Coronary artery (tissue), 2 donors: Measurements from ENCODE around the gene MT1F.

Experiments
- DNase-seq: peaks from one replicate; pipeline ENCODE4 v3.0.0-alpha.2; 2017; ENCODE audit warnings: low spot score
- H3K27ac ChIP-seq, 2 donors: fragments of 200-600 bp; sonication (generic); one replicate each; pipeline ENCODE4 v1.5.1; 2016 to 2019
- H3K4me3 ChIP-seq: fragments of 200-600 bp; sonication (generic); 2 replicates; pipeline ENCODE4 v1.5.1; 2016; ENCODE audit warnings: mild to moderate bottlenecking, moderate library complexity
- CTCF ChIP-seq: fragments of 200-600 bp; sonication (generic); IDR thresholded peaks from one replicate; pipeline ENCODE4 v1.5.1; 2019; ENCODE audit warnings: antibody characterized with exemption

Gene MT1F

GRCh38 chr16:56626685-56627084 lies 31.1 kb upstream of the MT1F start:
- DNase-seq = peak; percentile 77
- no peak for TF ChIP-seq CTCF
- Histone ChIP-seq H3K27ac (peak overlapping the region; percentile 94 to 96), H3K4me3 (peak overlapping the region; percentile 80)

- Histone ChIP-seq H3K27ac (peak overlapping the region; percentile 46), H3K4me3 (no peak overlapping the region)
- no peak for TF ChIP-seq CTCF
- no peak for DNase-seq
These were observed 29.0 kb upstream of the MT1F start for GRCh38 chr16:56628486-56629350.

- peak overlapping the region in 1 of 2 donors; percentile 46 for H3K27ac ChIP-seq
- TF ChIP-seq CTCF = no peak
- H3K4me3 ChIP-seq = no peak overlapping the region
- DNase-seq = no peak
These were observed 28.2 kb upstream of the MT1F start for GRCh38 chr16:56629531-56629930.

GRCh38 chr16:56630134-56630533 lies 27.6 kb upstream of the MT1F start:
- TF ChIP-seq CTCF = no peak
- H3K27ac ChIP-seq = no peak overlapping the region
- no peak overlapping the region for H3K4me3 ChIP-seq
- DNase-seq = no peak

- DNase-seq = no peak
- Histone ChIP-seq H3K4me3 (no peak overlapping the region), H3K27ac (peak overlapping the region; percentile 85 to 90)
- TF ChIP-seq CTCF = no peak
These were observed 26.6 kb upstream of the MT1F start for GRCh38 chr16:56631197-56631596.

GRCh38 chr16:56631832-56632155 lies 26.0 kb upstream of the MT1F start:
- no peak for DNase-seq
- no peak for TF ChIP-seq CTCF
- H3K27ac ChIP-seq = peak overlapping the region; percentile 85 to 90
- H3K4me3 ChIP-seq = peak overlapping the region; percentile 72
